ENCODE data around the gene FBN1.

DNA sequence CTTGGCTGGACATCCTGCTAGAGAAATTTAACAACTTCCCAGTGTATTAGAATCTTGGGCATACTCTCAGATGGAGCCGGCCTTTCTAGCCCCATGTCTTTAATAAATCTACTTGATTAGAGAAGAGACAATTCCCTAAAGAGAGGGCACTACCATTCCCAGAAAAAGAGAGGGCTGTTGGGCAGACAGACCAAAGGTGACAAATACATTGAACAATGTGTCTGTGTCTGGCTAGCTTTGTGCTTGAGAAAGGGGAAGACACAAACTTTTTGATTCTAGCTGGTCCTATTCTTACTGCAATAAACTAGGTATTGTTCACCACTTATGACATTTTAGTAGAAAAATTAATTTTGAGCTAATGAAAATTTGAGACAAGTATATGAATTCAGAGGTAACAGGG is 256.6 kb downstream of the FBN1 start:
- TF ChIP-seq POLR2AphosphoS5 (IDR thresholded peaks at IDR 0.05): no peak
- TF ChIP-seq, protein P1, sequence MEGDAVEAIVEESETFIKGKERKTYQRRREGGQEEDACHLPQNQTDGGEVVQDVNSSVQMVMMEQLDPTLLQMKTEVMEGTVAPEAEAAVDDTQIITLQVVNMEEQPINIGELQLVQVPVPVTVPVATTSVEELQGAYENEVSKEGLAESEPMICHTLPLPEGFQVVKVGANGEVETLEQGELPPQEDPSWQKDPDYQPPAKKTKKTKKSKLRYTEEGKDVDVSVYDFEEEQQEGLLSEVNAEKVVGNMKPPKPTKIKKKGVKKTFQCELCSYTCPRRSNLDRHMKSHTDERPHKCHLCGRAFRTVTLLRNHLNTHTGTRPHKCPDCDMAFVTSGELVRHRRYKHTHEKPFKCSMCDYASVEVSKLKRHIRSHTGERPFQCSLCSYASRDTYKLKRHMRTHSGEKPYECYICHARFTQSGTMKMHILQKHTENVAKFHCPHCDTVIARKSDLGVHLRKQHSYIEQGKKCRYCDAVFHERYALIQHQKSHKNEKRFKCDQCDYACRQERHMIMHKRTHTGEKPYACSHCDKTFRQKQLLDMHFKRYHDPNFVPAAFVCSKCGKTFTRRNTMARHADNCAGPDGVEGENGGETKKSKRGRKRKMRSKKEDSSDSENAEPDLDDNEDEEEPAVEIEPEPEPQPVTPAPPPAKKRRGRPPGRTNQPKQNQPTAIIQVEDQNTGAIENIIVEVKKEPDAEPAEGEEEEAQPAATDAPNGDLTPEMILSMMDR (IDR thresholded peaks at IDR 0.05): no peak
